GM19193 (cell line): Measurements from ENCODE around the gene DRAXIN.

ENCODE experiments used
- POLR2A ChIP-seq: IDR thresholded peaks from 4 replicates; pipeline ENCODE4 v1.6.1; 2011; ENCODE audit not compliant: insufficient read depth, insufficient read length; ENCODE audit errors: extremely low read depth

DRAXIN gene

GRCh38 chr1:11728126-11728806 lies 36.8 kb downstream of the DRAXIN start:
- TF ChIP-seq POLR2A, result no peak

GRCh38 chr1:11729155-11729497 lies 37.6 kb downstream of the DRAXIN start:
- no peak for TF ChIP-seq POLR2A

GRCh38 chr1:11729498-11730428 lies 38.3 kb downstream of the DRAXIN start:
- TF ChIP-seq POLR2A, result no peak

- no peak for TF ChIP-seq POLR2A
Observed at GRCh38 chr1:11730429-11730891, 39.0 kb downstream of the DRAXIN start.

GRCh38 chr1:11731691-11732283 lies 40.3 kb downstream of the DRAXIN start:
- no peak for TF ChIP-seq POLR2A

GRCh38 chr1:11733306-11733705 lies 41.8 kb downstream of the DRAXIN start:
- no peak for TF ChIP-seq POLR2A

- TF ChIP-seq POLR2A, result no peak
Observed at GRCh38 chr1:11735531-11735853, 44.0 kb downstream of the DRAXIN start.

GRCh38 chr1:11735854-11736745 lies 44.6 kb downstream of the DRAXIN start, which contains the start of gene AGTRAP:
TSS of gene AGTRAP (plus strand) at chr1:11736136. CDS start at chr1:11736209, 73 bp downstream.
- TF ChIP-seq POLR2A, result peak; percentile 50

GRCh38 chr1:11736746-11737639 lies 45.5 kb downstream of the DRAXIN start:
- peak; percentile 32 for TF ChIP-seq POLR2A

- TF ChIP-seq POLR2A, result no peak
Observed at GRCh38 chr1:11738096-11738495, 46.6 kb downstream of the DRAXIN start.

- TF ChIP-seq POLR2A, result no peak
Observed at GRCh38 chr1:11738783-11739182, 47.3 kb downstream of the DRAXIN start.

- no peak for TF ChIP-seq POLR2A
Observed at GRCh38 chr1:11740258-11741192, 49.0 kb downstream of the DRAXIN start.
